K562 (cell line): Measurements from ENCODE around the gene MICAL2. TPM values are rescaled to one million over a fixed set of nuclear protein-coding genes. Genes with fewer than 3 reads are reported as not detected.
A peak's percentile ranks its signal among the peaks of the same experiment; 100 is the strongest.

Source experiments
- C11orf30 ChIP-seq: fragments of 450-650 bp; IDR thresholded peaks from 2 replicates; pipeline ENCODE4 v1.6.1; 2016; ENCODE audit warnings: low read depth, mild to moderate bottlenecking
- CC2D1A ChIP-seq: fragments of 450-650 bp; IDR thresholded peaks from 2 replicates; pipeline ENCODE4 v1.6.1; 2017; ENCODE audit warnings: mild to moderate bottlenecking
- CHD1 ChIP-seq: fragments of 200-600 bp; sonication (generic); IDR thresholded peaks from one replicate; pipeline ENCODE4 v1.6.1; 2012; ENCODE audit warnings: mild to moderate bottlenecking, moderate library complexity, low read length, inconsistent platforms
- HDAC2 ChIP-seq: fragments of 450-650 bp; IDR thresholded peaks from 2 replicates; pipeline ENCODE4 v1.6.1; 2016; ENCODE audit warnings: mild to moderate bottlenecking
- RB1 ChIP-seq: fragments of 450-650 bp; IDR thresholded peaks from 2 replicates; pipeline ENCODE4 v1.6.1; 2017; ENCODE audit warnings: low read depth, mild to moderate bottlenecking
- RBFOX2 ChIP-seq: fragments of 200-400 bp; formaldehyde crosslinking; IDR thresholded peaks from 2 replicates; pipeline ENCODE4 v1.6.1; 2017; ENCODE audit warnings: low read depth, mild to moderate bottlenecking, low read length, moderate library complexity
- TAF9B ChIP-seq: fragments of 450-650 bp; IDR thresholded peaks from 2 replicates; pipeline ENCODE4 v1.6.1; 2018; ENCODE audit warnings: mild to moderate bottlenecking; ENCODE audit not compliant: partially characterized antibody
- TCF3 ChIP-seq: sonication (generic); formaldehyde crosslinking; IDR thresholded peaks from 2 replicates; pipeline ENCODE4 v1.4.0; 2020; ENCODE audit warnings: mild to moderate bottlenecking, missing genetic modification reagents
- TCF7L2 ChIP-seq: fragments of 150-350 bp; IDR thresholded peaks from 2 replicates; pipeline ENCODE4 v1.6.1; 2016; ENCODE audit warnings: low read depth, mild to moderate bottlenecking, low read length, moderate library complexity
- TOE1 ChIP-seq, 2 experiments: fragments of 450-650 bp in 1 of 2; sonication (generic) in 1 of 2; formaldehyde crosslinking in 1 of 2; IDR thresholded peaks; 2 replicates each; pipeline versions ENCODE4 v1.7.1 to v1.8.0; 2016 to 2022; ENCODE audit warnings: borderline replicate concordance in 2 of 2, mild to moderate bottlenecking in 2 of 2, antibody characterized with exemption in 1 of 2, inconsistent platforms in 1 of 2, low read depth in 1 of 2, missing genetic modification reagents in 1 of 2, moderate library complexity in 1 of 2
- ZEB2 ChIP-seq: fragments of 450-650 bp; IDR thresholded peaks from 2 replicates; pipeline ENCODE4 v1.6.1; 2016
- ZNF184 ChIP-seq: sonication (generic); formaldehyde crosslinking; IDR thresholded peaks from 2 replicates; pipeline ENCODE4 v1.5.0; 2020; ENCODE audit warnings: missing genetic modification reagents
- ZNF232 ChIP-seq: sonication (generic); formaldehyde crosslinking; IDR thresholded peaks from 2 replicates; pipeline ENCODE4 v1.8.0; 2022; ENCODE audit warnings: mild to moderate bottlenecking, missing genetic modification reagents
- ZNF384 ChIP-seq: IDR thresholded peaks from 2 replicates; pipeline ENCODE4 v1.6.1; 2012; ENCODE audit warnings: low read depth, low read length, improper control_type of control experiment
- polyA plus RNA-seq, 8 experiments: library from polyadenylated mRNA; depleted of rRNA in 4 of 8; stranded (reverse) in 5 of 8; unstranded in 3 of 8; fragments of >200 nt; fragmentation: Nextera tagmentation in 2 of 8; fragmentation: Illumina TruSeq in 1 of 8; extraction: Ambion mirVana in 2 of 8; extraction: Trizol in 1 of 8; gene quantifications; 2 replicates each; pipeline versions ENCODE4 v1.2.1 to v1.2.3, GENCODE V29; 2011 to 2014; ENCODE audit warnings: inconsistent platforms in 1 of 8, missing spikeins in 1 of 8
- total RNA-seq, 7 experiments: library from RNA; depleted of rRNA in 6 of 7; stranded (reverse); fragments of >200 nt in 6 of 7; fragmentation: Illumina TruSeq in 2 of 7; extraction: Trizol in 2 of 7; gene quantifications; 2 replicates each; pipeline versions ENCODE4 v1.2.1 to v1.2.3, GENCODE V29; 2011 to 2021; ENCODE audit warnings: low replicate concordance in 1 of 7
- TF ChIP-seq, protein P1 (sequence below): sonication (generic); formaldehyde crosslinking; IDR thresholded peaks from 2 replicates; pipeline ENCODE4 v1.8.0; 2022; ENCODE audit warnings: mild to moderate bottlenecking, missing genetic modification reagents
- TF ChIP-seq, protein P2 (sequence below): fragments of 250-450 bp; sonication (Bioruptor Pico); IDR thresholded peaks from 2 replicates; pipeline ENCODE4 v1.5.0; 2022; ENCODE audit warnings: mild to moderate bottlenecking
- TF ChIP-seq, protein P3 (sequence below): fragments of 450-650 bp; conservative IDR thresholded peaks from 2 replicates; pipeline ENCODE4 v1.6.1; 2016; ENCODE audit warnings: missing genetic modification characterization, low read depth, mild to moderate bottlenecking, missing compliant biosample characterization, moderate library complexity
- TF ChIP-seq, protein P4 (sequence below): conservative IDR thresholded peaks from 2 replicates; pipeline ENCODE4 v1.6.1; 2011; ENCODE audit warnings: low read depth, mild to moderate bottlenecking, low read length; ENCODE audit not compliant: control insufficient read depth

The MICAL2 gene
- total and polyA plus RNA-seq, 9 of the 15 experiments (the other 6 are each of a cell fraction or from before 2014, with no cell fraction given): 4.7 to 64.2 (median 33.6) TPM

DNA sequence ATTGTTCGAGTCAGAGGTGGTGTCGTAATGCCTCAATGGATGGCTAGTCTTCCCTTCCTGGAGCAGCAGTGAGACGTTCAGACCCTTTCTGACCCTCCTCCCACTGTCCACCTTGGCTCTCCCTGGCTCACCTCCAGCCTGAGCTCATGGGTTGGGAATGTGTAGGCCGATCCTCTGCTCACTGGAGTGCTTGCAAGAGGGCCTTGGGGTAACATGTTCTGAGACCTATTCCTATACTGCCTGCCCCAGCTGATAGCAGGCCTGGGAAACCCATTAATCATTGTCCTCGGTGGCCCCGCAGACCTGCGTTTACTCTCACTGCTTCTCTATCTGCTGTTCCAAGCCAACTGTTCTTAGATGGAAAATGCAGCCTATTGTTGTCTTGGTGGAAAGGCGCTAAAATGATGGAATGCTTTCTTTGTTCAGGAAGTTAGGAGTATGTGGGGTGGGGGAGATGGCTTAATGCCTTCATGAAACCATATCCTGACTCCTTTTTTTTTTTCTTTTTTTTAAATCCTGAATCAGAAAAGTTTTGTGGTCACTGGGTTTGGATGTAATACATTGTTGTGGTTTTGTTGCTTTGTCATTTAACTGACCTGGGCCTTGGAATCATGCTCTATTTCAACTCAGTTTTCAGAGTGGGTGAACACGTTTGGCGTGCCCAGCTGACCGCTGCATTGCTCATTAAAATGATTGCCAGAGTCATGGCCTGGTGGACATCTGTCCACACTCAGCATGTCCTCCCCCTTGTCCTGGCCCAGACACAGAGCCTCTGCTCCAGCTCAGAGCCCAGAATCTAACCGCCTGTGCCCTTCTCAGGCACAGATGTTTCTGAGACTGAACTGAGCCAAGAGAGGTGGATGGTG is 72.5 kb downstream of the MICAL2 start (continued):
- TF ChIP-seq, protein P1, sequence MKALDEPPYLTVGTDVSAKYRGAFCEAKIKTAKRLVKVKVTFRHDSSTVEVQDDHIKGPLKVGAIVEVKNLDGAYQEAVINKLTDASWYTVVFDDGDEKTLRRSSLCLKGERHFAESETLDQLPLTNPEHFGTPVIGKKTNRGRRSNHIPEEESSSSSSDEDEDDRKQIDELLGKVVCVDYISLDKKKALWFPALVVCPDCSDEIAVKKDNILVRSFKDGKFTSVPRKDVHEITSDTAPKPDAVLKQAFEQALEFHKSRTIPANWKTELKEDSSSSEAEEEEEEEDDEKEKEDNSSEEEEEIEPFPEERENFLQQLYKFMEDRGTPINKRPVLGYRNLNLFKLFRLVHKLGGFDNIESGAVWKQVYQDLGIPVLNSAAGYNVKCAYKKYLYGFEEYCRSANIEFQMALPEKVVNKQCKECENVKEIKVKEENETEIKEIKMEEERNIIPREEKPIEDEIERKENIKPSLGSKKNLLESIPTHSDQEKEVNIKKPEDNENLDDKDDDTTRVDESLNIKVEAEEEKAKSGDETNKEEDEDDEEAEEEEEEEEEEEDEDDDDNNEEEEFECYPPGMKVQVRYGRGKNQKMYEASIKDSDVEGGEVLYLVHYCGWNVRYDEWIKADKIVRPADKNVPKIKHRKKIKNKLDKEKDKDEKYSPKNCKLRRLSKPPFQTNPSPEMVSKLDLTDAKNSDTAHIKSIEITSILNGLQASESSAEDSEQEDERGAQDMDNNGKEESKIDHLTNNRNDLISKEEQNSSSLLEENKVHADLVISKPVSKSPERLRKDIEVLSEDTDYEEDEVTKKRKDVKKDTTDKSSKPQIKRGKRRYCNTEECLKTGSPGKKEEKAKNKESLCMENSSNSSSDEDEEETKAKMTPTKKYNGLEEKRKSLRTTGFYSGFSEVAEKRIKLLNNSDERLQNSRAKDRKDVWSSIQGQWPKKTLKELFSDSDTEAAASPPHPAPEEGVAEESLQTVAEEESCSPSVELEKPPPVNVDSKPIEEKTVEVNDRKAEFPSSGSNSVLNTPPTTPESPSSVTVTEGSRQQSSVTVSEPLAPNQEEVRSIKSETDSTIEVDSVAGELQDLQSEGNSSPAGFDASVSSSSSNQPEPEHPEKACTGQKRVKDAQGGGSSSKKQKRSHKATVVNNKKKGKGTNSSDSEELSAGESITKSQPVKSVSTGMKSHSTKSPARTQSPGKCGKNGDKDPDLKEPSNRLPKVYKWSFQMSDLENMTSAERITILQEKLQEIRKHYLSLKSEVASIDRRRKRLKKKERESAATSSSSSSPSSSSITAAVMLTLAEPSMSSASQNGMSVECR: 0 out of 2 replicates have a peak, but pooled peaks have one; percentile 39
- no peak for TF ChIP-seq TCF7L2
- TF ChIP-seq HDAC2: peak; percentile 57; the same call in 1 of the 2 replicates
- no peak for TF ChIP-seq ZNF232 (CRISPR knock-in tag)
- TF ChIP-seq RBFOX2: no peak
- 0 out of 2 replicates have a peak, but pooled peaks have one; percentile 7 for TF ChIP-seq ZNF384
- TF ChIP-seq C11orf30: peak; percentile 20; the same call in 1 of the 2 replicates
- TF ChIP-seq TAF9B: peak; percentile 65
- TF ChIP-seq CC2D1A: no peak
- TF ChIP-seq, protein P2, sequence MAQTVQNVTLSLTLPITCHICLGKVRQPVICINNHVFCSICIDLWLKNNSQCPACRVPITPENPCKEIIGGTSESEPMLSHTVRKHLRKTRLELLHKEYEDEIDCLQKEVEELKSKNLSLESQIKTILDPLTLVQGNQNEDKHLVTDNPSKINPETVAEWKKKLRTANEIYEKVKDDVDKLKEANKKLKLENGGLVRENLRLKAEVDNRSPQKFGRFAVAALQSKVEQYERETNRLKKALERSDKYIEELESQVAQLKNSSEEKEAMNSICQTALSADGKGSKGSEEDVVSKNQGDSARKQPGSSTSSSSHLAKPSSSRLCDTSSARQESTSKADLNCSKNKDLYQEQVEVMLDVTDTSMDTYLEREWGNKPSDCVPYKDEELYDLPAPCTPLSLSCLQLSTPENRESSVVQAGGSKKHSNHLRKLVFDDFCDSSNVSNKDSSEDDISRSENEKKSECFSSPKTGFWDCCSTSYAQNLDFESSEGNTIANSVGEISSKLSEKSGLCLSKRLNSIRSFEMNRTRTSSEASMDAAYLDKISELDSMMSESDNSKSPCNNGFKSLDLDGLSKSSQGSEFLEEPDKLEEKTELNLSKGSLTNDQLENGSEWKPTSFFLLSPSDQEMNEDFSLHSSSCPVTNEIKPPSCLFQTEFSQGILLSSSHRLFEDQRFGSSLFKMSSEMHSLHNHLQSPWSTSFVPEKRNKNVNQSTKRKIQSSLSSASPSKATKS (CRISPR knock-in tag): no peak
- TF ChIP-seq, protein P3, sequence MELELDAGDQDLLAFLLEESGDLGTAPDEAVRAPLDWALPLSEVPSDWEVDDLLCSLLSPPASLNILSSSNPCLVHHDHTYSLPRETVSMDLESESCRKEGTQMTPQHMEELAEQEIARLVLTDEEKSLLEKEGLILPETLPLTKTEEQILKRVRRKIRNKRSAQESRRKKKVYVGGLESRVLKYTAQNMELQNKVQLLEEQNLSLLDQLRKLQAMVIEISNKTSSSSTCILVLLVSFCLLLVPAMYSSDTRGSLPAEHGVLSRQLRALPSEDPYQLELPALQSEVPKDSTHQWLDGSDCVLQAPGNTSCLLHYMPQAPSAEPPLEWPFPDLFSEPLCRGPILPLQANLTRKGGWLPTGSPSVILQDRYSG (tag): no peak
- TF ChIP-seq, protein P4, sequence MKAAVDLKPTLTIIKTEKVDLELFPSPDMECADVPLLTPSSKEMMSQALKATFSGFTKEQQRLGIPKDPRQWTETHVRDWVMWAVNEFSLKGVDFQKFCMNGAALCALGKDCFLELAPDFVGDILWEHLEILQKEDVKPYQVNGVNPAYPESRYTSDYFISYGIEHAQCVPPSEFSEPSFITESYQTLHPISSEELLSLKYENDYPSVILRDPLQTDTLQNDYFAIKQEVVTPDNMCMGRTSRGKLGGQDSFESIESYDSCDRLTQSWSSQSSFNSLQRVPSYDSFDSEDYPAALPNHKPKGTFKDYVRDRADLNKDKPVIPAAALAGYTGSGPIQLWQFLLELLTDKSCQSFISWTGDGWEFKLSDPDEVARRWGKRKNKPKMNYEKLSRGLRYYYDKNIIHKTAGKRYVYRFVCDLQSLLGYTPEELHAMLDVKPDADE: no peak
- TF ChIP-seq TCF3 (CRISPR knock-in tag): peak; percentile 84
- peak; percentile 45; the same call in 1 of the 2 replicates for TF ChIP-seq TOE1 (IDR thresholded peaks at IDR 0.05; ENCODE audit: borderline replicate concordance)
- TF ChIP-seq TOE1 (CRISPR knock-in tag; IDR thresholded peaks at IDR 0.05; ENCODE audit: borderline replicate concordance, low read depth): no peak
- TF ChIP-seq ZEB2: peak; percentile 85
- TF ChIP-seq ZNF184: no peak
- TF ChIP-seq CHD1: no peak
- no peak for TF ChIP-seq RB1
